Measurements from ENCODE around the gene ICAM2. TPM values are rescaled to one million over a fixed set of nuclear protein-coding genes. Genes with fewer than 3 reads are reported as not detected.

The ICAM2 gene
- total RNA-seq, 1 donor from 2014 or later: not detected

- Mint-ChIP-seq H3K27ac (ENCODE audit: unreplicated experiment) (no peak overlapping the region), H3K9me3 (ENCODE audit: unreplicated experiment) (no peaks in the 10 kb centered on the region), H3K36me3 (ENCODE audit: low read depth, unreplicated experiment) (no peaks in the 10 kb centered on the region), H3K4me1 (ENCODE audit: low read depth, unreplicated experiment) (no peaks in the 10 kb centered on the region), H3K27me3 (ENCODE audit: low read depth, unreplicated experiment) (peaks cover 29% of the 10 kb centered on the region), H3K4me3 (ENCODE audit: unreplicated experiment) (no peak overlapping the region)
- H3K9ac ChIP-seq (ENCODE audit: low read length): no peak overlapping the region
- DNase-seq (ENCODE audit: low read depth) (no peak), FAIRE-seq (no peak)
- H3K4me3 ChIP-seq (ENCODE audit: insufficient read depth, low read depth, low read length): no peak overlapping the region
- H3K79me2 ChIP-seq (ENCODE audit: insufficient read depth, low read length): no peaks in the 10 kb centered on the region
- H4K20me1 ChIP-seq (ENCODE audit: insufficient read depth, low read length): no peaks in the 10 kb centered on the region
- H3K9me3 ChIP-seq (ENCODE audit: insufficient read depth, low read depth, low read length): no peaks in the 10 kb centered on the region
- H3K27me3 ChIP-seq (ENCODE audit: insufficient read depth, low read length): no peaks in the 10 kb centered on the region
- H3K27ac ChIP-seq (ENCODE audit: low read depth, low read length): no peak overlapping the region
- no peaks in the 10 kb centered on the region for H3K4me1 ChIP-seq (ENCODE audit: insufficient read depth, low read length)
- no peak overlapping the region for H2AFZ ChIP-seq (ENCODE audit: low read depth, low read length)
- no peak overlapping the region for H3K4me2 ChIP-seq (ENCODE audit: low read length)
- no peak for TF ChIP-seq CTCF (IDR thresholded peaks at IDR 0.05; ENCODE audit: insufficient read depth, low read depth, low read length)
- no peak for TF ChIP-seq EZH2 (IDR thresholded peaks at IDR 0.05; ENCODE audit: insufficient read depth, low read length)
- no peaks in the 10 kb centered on the region for H3K36me3 ChIP-seq (ENCODE audit: insufficient read depth, low read length)
These were observed 17.5 kb downstream of the ICAM2 start for GRCh38 chr17:64002658-64003525.

GRCh38 chr17:64001763-64002529, 18.5 kb downstream of the ICAM2 start:
- H3K27me3 ChIP-seq (ENCODE audit: insufficient read depth, low read length): peaks cover 7% of the 10 kb centered on the region
- H3K79me2 ChIP-seq (ENCODE audit: insufficient read depth, low read length): no peaks in the 10 kb centered on the region
- Mint-ChIP-seq H3K27me3 (ENCODE audit: low read depth, unreplicated experiment) (peaks cover 36% of the 10 kb centered on the region), H3K36me3 (ENCODE audit: low read depth, unreplicated experiment) (no peaks in the 10 kb centered on the region), H3K4me1 (ENCODE audit: low read depth, unreplicated experiment) (no peaks in the 10 kb centered on the region), H3K27ac (ENCODE audit: unreplicated experiment) (no peak overlapping the region), H3K4me3 (ENCODE audit: unreplicated experiment) (no peak overlapping the region), H3K9me3 (ENCODE audit: unreplicated experiment) (no peaks in the 10 kb centered on the region)
- FAIRE-seq (no peak), DNase-seq (ENCODE audit: low read depth) (no peak)
- H3K9ac ChIP-seq (ENCODE audit: low read length): no peak overlapping the region
- no peak overlapping the region for H2AFZ ChIP-seq (ENCODE audit: low read depth, low read length)
- H3K27ac ChIP-seq (ENCODE audit: low read depth, low read length): no peak overlapping the region
- TF ChIP-seq EZH2 (IDR thresholded peaks at IDR 0.05; ENCODE audit: insufficient read depth, low read length): no peak
- no peak for TF ChIP-seq CTCF (IDR thresholded peaks at IDR 0.05; ENCODE audit: insufficient read depth, low read depth, low read length)
- no peaks in the 10 kb centered on the region for H4K20me1 ChIP-seq (ENCODE audit: insufficient read depth, low read length)
- H3K4me2 ChIP-seq (ENCODE audit: low read length): no peak overlapping the region
- no peaks in the 10 kb centered on the region for H3K4me1 ChIP-seq (ENCODE audit: insufficient read depth, low read length)
- H3K4me3 ChIP-seq (ENCODE audit: insufficient read depth, low read depth, low read length): no peak overlapping the region
- H3K9me3 ChIP-seq (ENCODE audit: insufficient read depth, low read depth, low read length): no peaks in the 10 kb centered on the region
- no peaks in the 10 kb centered on the region for H3K36me3 ChIP-seq (ENCODE audit: insufficient read depth, low read length)
